MM.1S (cell line): ENCODE results near the gene RTRAF.

Experiments used
- EZH2 ChIP-seq: fragments of 300-600 bp; sonication (generic); optimal IDR thresholded peaks from 2 replicates; pipeline ENCODE3; 2017; ENCODE audit warnings: low read depth, mild to moderate bottlenecking, antibody characterized with exemption, low read length, mixed read lengths
- TF ChIP-seq, protein P1 (sequence below): fragments of 300-600 bp; sonication (generic); IDR thresholded peaks from 2 replicates; pipeline ENCODE4 v1.5.1; 2016; ENCODE audit warnings: antibody characterized with exemption, low read length, mixed read lengths

DNA sequence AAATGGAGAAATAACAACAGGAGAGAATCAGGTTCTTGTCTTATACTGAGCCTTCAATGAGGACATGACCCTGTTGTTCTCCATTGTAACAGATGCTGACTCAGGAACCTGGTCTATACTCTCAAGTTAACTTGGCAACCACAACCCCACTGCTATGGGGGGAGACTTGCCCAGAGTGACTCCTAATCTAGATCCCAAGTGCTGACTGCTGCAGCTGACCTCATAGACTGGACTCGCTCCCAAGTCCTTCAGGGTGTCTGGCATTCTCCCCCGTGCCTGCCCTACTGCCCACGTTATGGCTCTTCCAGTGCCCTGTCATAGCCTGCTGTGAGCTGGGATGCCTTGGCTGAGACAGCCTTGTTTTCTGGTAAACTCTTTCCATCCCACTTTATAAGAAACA, 42.4 kb downstream of the RTRAF start:
- TF ChIP-seq, protein P1, sequence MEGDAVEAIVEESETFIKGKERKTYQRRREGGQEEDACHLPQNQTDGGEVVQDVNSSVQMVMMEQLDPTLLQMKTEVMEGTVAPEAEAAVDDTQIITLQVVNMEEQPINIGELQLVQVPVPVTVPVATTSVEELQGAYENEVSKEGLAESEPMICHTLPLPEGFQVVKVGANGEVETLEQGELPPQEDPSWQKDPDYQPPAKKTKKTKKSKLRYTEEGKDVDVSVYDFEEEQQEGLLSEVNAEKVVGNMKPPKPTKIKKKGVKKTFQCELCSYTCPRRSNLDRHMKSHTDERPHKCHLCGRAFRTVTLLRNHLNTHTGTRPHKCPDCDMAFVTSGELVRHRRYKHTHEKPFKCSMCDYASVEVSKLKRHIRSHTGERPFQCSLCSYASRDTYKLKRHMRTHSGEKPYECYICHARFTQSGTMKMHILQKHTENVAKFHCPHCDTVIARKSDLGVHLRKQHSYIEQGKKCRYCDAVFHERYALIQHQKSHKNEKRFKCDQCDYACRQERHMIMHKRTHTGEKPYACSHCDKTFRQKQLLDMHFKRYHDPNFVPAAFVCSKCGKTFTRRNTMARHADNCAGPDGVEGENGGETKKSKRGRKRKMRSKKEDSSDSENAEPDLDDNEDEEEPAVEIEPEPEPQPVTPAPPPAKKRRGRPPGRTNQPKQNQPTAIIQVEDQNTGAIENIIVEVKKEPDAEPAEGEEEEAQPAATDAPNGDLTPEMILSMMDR = no peak
- no peak for TF ChIP-seq EZH2
